ENCODE results near the gene PGBD2.

Gene PGBD2, protein sequence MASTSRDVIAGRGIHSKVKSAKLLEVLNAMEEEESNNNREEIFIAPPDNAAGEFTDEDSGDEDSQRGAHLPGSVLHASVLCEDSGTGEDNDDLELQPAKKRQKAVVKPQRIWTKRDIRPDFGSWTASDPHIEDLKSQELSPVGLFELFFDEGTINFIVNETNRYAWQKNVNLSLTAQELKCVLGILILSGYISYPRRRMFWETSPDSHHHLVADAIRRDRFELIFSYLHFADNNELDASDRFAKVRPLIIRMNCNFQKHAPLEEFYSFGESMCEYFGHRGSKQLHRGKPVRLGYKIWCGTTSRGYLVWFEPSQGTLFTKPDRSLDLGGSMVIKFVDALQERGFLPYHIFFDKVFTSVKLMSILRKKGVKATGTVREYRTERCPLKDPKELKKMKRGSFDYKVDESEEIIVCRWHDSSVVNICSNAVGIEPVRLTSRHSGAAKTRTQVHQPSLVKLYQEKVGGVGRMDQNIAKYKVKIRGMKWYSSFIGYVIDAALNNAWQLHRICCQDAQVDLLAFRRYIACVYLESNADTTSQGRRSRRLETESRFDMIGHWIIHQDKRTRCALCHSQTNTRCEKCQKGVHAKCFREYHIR

GRCh38 chr1:248906009-248906752 is at the start of gene PGBD2:
Gene PGBD2, plus strand, starts transcription at chr1:248906235. Its CDS starts 7,628 bp downstream, at chr1:248913863.
- Histone ChIP-seq H3K9ac (ENCODE audit: low read depth, low read length) (peak within 1 kb of the TSS; percentile 81), H3K4me3 (ENCODE audit: low read depth, low read length) (peak within 1 kb of the TSS; percentile 84), H3K9me3 (ENCODE audit: control insufficient read depth, insufficient read depth, low read length) (no peaks in the 10 kb centered on the region), H3K36me3 (ENCODE audit: control insufficient read depth, insufficient read depth, low read length) (no peaks in the 10 kb centered on the region), H3K4me1 (ENCODE audit: control insufficient read depth, insufficient read depth, low read length) (peaks cover 14% of the 10 kb centered on the region), H3K27me3 (ENCODE audit: control insufficient read depth, insufficient read depth, low read length) (no peaks in the 10 kb centered on the region)

DNA sequence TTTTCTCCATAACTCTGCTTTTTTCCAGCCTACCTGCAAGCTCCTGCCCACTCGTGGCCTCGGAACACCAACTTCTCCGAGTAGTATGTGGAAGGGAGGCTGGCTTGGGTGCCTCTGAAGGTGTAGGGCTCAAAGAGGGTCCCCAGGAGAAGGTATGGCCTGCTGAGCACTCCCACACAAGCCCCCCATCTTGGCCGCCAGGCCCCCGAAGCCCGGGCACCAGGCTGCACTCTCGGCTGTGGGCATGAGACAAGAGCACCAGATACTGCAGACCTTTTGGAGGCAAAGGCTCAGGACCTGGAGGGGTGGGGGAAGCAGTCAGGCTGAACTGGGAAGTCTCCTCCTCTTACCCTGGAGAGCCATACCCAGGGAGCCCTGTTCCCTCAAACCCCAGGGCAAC is 48.8 kb upstream of the PGBD2 start:
- Histone ChIP-seq H3K36me3 (ENCODE audit: control insufficient read depth, insufficient read depth, low read length) (peaks cover 11% of the 10 kb centered on the region), H3K9ac (ENCODE audit: low read depth, low read length) (peak overlapping the region; percentile 68), H3K27me3 (ENCODE audit: control insufficient read depth, insufficient read depth, low read length) (peaks cover 25% of the 10 kb centered on the region), H3K4me3 (ENCODE audit: low read depth, low read length) (peak overlapping the region; percentile 88), H3K9me3 (ENCODE audit: control insufficient read depth, insufficient read depth, low read length) (no peaks in the 10 kb centered on the region), H3K4me1 (ENCODE audit: control insufficient read depth, insufficient read depth, low read length) (peaks cover 5% of the 10 kb centered on the region)

DNA sequence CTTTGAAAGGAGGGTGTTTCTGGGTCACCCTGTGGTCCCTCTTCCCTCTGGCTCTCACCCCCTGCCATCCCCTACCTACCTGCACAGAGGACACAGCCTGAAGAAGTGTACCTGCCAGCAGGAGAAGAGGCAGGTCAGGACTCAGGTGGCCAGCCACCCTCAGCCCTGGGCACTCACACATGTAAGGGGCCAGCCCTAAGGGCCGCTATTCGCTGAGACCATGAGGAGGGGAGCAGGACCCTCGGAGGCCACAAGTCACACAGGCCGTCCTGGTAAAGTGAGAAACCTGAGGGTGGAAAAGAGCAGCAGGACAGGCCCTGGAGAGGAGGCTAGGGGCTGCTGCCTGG is 48.3 kb upstream of the PGBD2 start:
- Histone ChIP-seq H3K4me1 (ENCODE audit: control insufficient read depth, insufficient read depth, low read length) (peaks cover 5% of the 10 kb centered on the region), H3K4me3 (ENCODE audit: low read depth, low read length) (peak overlapping the region; percentile 88), H3K9ac (ENCODE audit: low read depth, low read length) (peak overlapping the region; percentile 68), H3K27me3 (ENCODE audit: control insufficient read depth, insufficient read depth, low read length) (peaks cover 30% of the 10 kb centered on the region), H3K9me3 (ENCODE audit: control insufficient read depth, insufficient read depth, low read length) (no peaks in the 10 kb centered on the region), H3K36me3 (ENCODE audit: control insufficient read depth, insufficient read depth, low read length) (peaks cover 11% of the 10 kb centered on the region)

DNA sequence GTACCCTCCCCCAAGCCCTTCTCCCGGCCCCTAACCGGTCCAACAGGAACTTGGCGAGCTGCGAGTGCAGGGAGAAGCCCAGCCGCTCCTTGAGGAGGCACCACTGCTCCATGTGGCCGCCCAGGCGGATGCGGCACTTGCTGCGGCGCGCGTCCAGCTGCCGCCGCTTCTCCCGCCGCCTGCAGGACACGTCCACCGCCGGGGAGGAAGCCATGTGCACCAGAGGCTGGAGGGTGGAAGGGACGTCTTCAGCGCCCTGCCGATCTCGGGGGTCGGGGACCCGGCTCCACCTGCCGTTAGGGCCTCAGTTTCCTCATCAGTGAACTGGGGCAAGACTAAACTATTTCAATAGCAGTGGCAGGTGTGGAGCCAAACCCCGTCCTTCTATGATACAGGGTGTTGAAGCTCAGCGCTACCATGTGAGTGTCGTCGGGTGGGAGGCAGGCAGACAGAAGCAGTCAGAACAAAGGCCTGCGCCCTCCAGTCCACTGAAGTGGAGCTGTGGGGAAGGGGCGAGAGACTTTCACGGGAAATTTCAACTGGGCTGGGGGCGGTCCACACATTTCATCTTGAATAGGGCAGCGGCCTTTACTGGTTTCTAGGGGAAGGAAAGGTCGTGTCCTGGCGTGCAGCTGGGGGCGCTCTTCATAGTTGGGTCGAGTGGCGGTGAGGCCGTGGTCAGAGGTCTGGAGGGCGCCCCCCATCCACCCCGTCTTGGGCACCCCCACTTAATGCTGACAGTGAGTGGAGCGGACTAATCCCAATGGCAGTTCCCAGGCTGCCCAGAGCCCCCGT is 47.7 kb upstream of the PGBD2 start:
- Histone ChIP-seq H3K9ac (ENCODE audit: low read depth, low read length) (peak overlapping the region; percentile 68), H3K4me3 (ENCODE audit: low read depth, low read length) (peak overlapping the region; percentile 88), H3K4me1 (ENCODE audit: control insufficient read depth, insufficient read depth, low read length) (peaks cover 5% of the 10 kb centered on the region), H3K9me3 (ENCODE audit: control insufficient read depth, insufficient read depth, low read length) (no peaks in the 10 kb centered on the region), H3K27me3 (ENCODE audit: control insufficient read depth, insufficient read depth, low read length) (peaks cover 34% of the 10 kb centered on the region), H3K36me3 (ENCODE audit: control insufficient read depth, insufficient read depth, low read length) (peaks cover 11% of the 10 kb centered on the region)

DNA sequence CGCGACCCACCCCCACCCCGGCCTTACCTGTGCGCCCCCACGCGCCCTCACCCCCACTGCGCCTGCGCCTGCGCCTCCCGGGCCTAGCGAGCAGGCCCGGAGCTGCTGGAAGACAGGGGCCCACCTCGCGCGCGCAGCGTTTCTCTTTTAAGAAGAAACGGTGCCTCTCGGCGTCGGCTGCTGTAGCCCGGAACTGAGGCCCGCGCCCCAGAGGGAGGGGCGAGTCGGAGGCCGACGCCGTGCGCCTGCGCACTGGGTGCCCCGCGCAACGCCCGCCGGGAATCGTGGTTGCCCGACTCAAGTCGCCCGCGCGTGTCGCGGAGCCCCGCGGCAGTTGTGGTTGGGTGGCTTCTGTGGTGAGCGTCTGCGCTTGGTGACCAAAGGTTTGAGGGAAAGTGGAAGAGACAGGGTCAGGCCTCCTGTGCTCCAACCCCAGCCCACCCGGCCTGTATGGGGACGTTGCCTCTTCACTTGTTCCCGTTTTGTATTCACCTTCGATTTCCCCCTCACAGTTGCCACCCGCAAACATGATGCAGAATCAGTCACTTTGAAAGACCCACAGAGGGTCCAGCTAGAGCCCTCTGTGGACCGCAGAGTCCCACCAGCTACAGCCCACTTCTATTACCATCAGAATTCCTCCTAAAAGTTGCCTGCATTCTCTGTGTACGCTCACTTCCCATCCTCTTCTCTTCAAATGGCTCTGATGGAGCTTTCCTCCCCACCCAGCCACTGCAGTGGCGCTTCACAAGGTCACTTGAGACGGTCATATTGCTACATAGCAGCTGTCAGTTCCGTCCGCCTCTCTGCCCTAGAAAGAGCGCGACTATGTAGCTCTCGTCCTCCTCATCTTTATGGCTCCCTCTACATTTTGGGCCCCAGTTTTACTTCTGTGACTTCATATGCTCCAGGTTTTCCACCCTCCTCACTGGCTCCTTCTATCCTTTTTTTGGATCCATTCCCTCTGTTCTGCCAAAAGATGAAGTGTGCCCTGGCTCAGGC is 46.8 kb upstream of the PGBD2 start, which contains the start of gene ZNF692:
Gene ZNF692 (minus strand): TSS at position 195 of the 999 bp plus-strand sequence. CDS start 776 bp downstream, outside the sequence.
- Histone ChIP-seq H3K4me1 (ENCODE audit: control insufficient read depth, insufficient read depth, low read length) (peaks cover 7% of the 10 kb centered on the region), H3K27me3 (ENCODE audit: control insufficient read depth, insufficient read depth, low read length) (peaks cover 40% of the 10 kb centered on the region), H3K9me3 (ENCODE audit: control insufficient read depth, insufficient read depth, low read length) (no peaks in the 10 kb centered on the region), H3K36me3 (ENCODE audit: control insufficient read depth, insufficient read depth, low read length) (peaks cover 6% of the 10 kb centered on the region), H3K4me3 (ENCODE audit: low read depth, low read length) (peak within 1 kb of the TSS; percentile 88), H3K9ac (ENCODE audit: low read depth, low read length) (peak within 1 kb of the TSS; percentile 82)

DNA sequence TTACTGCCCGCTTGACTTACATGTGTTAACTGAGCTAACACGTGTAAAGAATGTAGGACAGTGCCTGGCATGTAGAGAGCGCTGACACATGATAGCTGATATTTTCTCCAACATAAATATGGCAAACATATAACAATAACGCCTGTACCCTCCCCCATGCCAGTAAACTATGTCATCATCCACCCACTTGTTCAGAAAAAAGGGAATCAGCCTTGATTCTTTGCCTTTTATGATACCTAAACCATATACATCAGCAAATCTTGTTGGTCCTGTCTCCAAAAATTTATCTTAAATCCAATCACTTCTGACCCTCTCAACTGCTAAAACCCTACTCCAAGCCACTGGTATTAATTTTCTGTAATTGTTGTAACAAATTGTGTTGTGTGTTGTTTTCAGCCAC is 46.0 kb upstream of the PGBD2 start:
- no peak overlapping the region for H3K9ac ChIP-seq (ENCODE audit: low read depth, low read length)
- peaks cover 48% of the 10 kb centered on the region for H3K27me3 ChIP-seq (ENCODE audit: control insufficient read depth, insufficient read depth, low read length)
- peaks cover 7% of the 10 kb centered on the region for H3K4me1 ChIP-seq (ENCODE audit: control insufficient read depth, insufficient read depth, low read length)
- H3K9me3 ChIP-seq (ENCODE audit: control insufficient read depth, insufficient read depth, low read length): no peaks in the 10 kb centered on the region
- H3K36me3 ChIP-seq (ENCODE audit: control insufficient read depth, insufficient read depth, low read length): peaks cover 6% of the 10 kb centered on the region
- no peak overlapping the region for H3K4me3 ChIP-seq (ENCODE audit: low read depth, low read length)

GRCh38 chr1:248861616-248862015 is 44.4 kb upstream of the PGBD2 start:
- H3K4me1 ChIP-seq (ENCODE audit: control insufficient read depth, insufficient read depth, low read length): peaks cover 7% of the 10 kb centered on the region
- H3K9me3 ChIP-seq (ENCODE audit: control insufficient read depth, insufficient read depth, low read length): no peaks in the 10 kb centered on the region
- peaks cover 55% of the 10 kb centered on the region for H3K27me3 ChIP-seq (ENCODE audit: control insufficient read depth, insufficient read depth, low read length)
- no peak overlapping the region for H3K9ac ChIP-seq (ENCODE audit: low read depth, low read length)
- H3K4me3 ChIP-seq (ENCODE audit: low read depth, low read length): no peak overlapping the region
- no peaks in the 10 kb centered on the region for H3K36me3 ChIP-seq (ENCODE audit: control insufficient read depth, insufficient read depth, low read length)

DNA sequence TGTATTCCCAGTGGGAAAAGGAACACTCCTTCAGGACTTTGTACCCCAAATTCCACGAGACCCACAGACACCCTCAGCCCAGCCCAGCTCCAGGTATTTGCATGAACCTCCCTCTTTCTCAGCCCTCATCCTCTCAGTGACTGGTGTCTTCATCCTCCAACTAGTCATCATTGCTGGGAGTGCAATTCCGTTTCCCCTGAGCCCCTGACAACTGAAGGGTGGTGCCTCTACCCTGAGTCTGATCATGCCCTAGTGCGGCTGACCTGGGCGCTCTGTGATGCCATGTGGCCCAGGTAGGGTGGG is 43.4 kb upstream of the PGBD2 start:
- Histone ChIP-seq H3K4me1 (ENCODE audit: control insufficient read depth, insufficient read depth, low read length) (peaks cover 3% of the 10 kb centered on the region), H3K9ac (ENCODE audit: low read depth, low read length) (peak overlapping the region; percentile 54), H3K9me3 (ENCODE audit: control insufficient read depth, insufficient read depth, low read length) (no peaks in the 10 kb centered on the region), H3K4me3 (ENCODE audit: low read depth, low read length) (peak overlapping the region; percentile 82), H3K36me3 (ENCODE audit: control insufficient read depth, insufficient read depth, low read length) (no peaks in the 10 kb centered on the region), H3K27me3 (ENCODE audit: control insufficient read depth, insufficient read depth, low read length) (peaks cover 55% of the 10 kb centered on the region)

GRCh38 chr1:248862998-248863881 is 42.8 kb upstream of the PGBD2 start:
- H3K9ac ChIP-seq (ENCODE audit: low read depth, low read length): peak overlapping the region; percentile 54
- peaks cover 55% of the 10 kb centered on the region for H3K27me3 ChIP-seq (ENCODE audit: control insufficient read depth, insufficient read depth, low read length)

GRCh38 chr1:248871837-248872401 is 34.1 kb upstream of the PGBD2 start:
- Histone ChIP-seq H3K36me3 (ENCODE audit: control insufficient read depth, insufficient read depth, low read length) (no peaks in the 10 kb centered on the region), H3K27me3 (ENCODE audit: control insufficient read depth, insufficient read depth, low read length) (no peaks in the 10 kb centered on the region), H3K4me3 (ENCODE audit: low read depth, low read length) (no peak overlapping the region), H3K9ac (ENCODE audit: low read depth, low read length) (no peak overlapping the region), H3K4me1 (ENCODE audit: control insufficient read depth, insufficient read depth, low read length) (no peaks in the 10 kb centered on the region), H3K9me3 (ENCODE audit: control insufficient read depth, insufficient read depth, low read length) (no peaks in the 10 kb centered on the region)

More at GRCh38 chr1:248862998-248863881, 42.8 kb upstream of the PGBD2 start:
- peak overlapping the region; percentile 82 for H3K4me3 ChIP-seq (ENCODE audit: low read depth, low read length)
- H3K4me1 ChIP-seq (ENCODE audit: control insufficient read depth, insufficient read depth, low read length): peaks cover 2% of the 10 kb centered on the region
- H3K9me3 ChIP-seq (ENCODE audit: control insufficient read depth, insufficient read depth, low read length): no peaks in the 10 kb centered on the region
- no peaks in the 10 kb centered on the region for H3K36me3 ChIP-seq (ENCODE audit: control insufficient read depth, insufficient read depth, low read length)

Measured in iPS-15b (cell line).